Stimulated activated CD8-positive, alpha-beta memory T cell treated with anti-CD3 and anti-CD28 coated beads, Interleukin-2, amount 100 ng/mL, for 48 hours (primary cell): ENCODE results near the gene WDR83.
"Not testable (repeated sequence)": the region's sequence is repeated elsewhere in the genome, so short reads cannot be mapped to it uniquely, and the experiment has no call there.

Experiments
- DNase-seq, 2 donors: peaks; one replicate each; pipeline ENCODE4 v3.0.0-alpha.2; 2020; ENCODE audit warnings: low read depth in 2 of 2

Gene WDR83

DNA sequence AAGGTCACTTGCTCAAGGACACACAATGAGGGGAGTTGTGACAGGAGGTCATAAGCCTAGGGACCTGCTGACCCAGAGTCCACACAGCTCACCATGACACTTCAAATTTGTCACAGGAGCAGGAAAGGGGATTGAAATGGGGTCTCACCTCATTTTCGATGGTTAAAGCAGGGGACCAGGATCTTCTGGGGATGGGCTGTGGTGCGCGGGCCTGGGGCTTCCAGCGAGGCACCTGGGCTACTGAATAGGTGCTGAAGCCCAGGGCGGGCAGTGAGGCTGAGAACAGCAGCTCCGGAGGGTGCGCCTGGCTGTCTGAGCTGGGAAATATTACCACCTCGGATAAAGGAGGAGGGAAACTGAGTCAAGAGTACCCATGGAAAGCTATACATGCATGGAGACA lies 11.1 kb upstream of the WDR83 start:
- DNase-seq, result no peak

DNA sequence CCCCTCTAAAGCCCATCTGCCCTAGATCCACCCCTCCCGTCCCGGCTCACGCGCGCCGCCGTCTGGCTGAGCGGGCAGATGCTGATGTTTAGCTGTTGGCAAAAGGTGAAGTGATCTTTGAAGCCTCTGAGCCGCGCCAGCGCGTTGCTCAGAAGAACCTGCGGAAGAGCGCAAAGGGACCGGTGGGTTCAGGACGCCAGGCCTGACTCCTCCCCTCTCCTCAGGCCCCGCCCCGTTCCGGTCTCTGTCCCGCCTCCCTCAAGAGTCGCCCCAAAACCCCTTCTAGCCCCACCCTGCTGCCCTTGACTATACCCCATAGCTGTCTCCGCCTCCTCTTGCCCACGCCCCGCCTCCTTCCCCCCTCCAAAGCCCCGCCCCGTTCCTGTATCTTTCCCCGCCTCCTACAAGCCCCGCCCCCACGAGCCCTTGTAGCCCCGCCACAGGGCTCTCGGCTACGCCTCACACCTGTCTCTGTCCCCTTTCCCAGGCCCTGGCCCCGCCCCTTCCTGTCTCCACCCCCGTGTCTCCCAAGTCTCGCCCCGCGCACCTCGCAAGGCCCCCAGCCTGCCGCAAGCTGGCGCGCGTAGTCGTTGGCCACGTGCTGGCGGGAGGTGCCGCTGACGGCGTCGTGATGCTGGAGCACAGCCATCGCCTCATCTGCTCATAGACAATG lies 9.6 kb upstream of the WDR83 start:
- DNase-seq, result peak in 1 of 2 donors; percentile 44

DNA sequence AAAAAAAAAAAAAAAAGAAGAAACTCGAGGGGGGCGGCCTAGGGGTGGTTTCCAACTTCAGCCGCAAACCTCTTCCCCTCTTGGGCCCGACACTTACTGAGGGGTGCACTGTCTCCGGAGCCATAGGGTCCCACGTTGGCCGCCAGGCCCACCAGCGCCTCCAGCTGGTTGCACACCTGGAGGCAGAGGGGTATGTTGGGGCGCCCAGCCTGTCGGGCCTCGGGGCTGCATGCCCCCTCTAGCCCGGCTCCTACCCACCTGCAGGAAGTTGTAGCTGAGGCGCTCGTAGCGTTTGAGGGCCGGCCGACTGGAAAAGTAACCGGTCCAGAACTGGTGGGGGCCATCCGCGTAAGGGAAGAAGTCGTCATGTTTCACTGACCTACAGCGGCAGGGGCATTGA lies 8.6 kb upstream of the WDR83 start:
- no peak for DNase-seq

DNA sequence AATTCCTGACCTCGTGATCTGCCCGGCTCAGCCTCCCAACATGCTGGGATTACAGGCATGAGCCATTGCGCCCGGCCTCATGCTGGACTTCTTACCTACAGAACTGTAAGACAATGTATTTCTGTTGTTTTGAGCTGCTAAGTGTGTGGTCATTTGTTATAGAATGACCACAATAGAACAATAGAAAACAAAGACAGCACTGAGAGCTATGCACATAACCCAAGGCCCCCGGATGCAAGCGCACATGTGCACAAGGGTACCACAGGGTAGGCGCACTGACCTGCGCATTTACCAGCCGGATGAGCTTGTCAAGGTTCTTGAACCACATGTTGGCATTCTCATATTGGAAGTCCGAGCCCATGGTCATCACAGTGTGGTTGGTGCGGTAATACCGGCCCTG lies 5.6 kb upstream of the WDR83 start:
- DNase-seq, result no peak

DNA sequence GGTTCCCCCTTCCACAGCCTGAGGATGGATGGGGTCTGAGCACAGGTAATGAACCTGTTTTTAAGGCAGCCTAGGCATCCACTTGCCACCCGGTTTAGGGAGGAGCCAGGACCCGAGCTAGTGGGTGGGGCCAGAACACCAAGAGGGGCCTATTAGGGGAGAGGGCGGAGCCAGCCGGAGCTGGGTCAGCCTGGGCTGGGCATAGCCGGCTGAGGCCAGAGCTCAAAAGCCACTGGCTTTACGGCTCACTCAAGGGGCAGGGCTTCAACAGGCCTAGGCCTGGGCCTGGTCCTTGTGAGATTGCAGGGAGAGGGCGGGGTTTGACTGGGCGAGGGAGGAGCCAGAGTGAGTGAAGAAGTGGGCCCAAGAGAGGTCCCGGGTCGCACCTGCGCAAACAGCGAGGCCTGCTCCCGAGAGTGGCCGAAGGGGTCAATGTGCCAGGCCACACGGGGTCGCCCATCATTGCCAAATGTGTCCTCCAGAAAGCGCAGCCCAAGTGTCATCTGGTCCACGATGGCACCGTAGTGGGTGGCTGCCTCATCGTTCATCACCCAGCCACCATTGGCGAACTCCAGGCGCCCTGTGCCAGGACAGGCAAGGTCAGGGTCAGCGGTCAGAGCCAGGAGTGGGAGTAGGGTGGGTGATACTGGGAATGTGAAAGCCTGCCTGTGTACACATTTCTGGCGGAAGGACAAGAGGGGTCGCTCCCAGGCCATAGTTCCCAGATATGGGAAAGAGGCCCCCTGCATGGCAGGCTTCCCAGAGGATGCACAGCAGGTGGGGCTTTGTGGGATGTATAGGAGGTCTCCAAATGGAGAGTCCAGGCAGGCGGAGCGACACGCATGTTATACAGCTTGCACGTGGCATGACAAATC lies 2.0 kb upstream of the WDR83 start:
- no peak for DNase-seq

DNA sequence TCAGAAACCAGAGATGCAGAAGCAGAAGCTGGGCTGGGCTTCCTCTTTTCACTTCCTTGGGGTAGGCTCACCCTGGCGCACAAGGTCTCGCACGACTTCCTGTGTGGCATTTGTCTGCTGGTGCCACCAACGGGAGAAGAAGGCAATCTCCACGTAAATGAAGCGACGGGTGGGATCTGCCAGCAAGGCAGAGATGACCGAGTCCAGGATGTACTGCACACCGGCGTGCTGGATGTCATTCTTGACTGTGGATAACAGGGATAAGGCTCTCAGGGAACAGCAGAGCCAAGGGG lies 1.4 kb upstream of the WDR83 start:
- peak in 1 of 2 donors; percentile 35 for DNase-seq

DNA sequence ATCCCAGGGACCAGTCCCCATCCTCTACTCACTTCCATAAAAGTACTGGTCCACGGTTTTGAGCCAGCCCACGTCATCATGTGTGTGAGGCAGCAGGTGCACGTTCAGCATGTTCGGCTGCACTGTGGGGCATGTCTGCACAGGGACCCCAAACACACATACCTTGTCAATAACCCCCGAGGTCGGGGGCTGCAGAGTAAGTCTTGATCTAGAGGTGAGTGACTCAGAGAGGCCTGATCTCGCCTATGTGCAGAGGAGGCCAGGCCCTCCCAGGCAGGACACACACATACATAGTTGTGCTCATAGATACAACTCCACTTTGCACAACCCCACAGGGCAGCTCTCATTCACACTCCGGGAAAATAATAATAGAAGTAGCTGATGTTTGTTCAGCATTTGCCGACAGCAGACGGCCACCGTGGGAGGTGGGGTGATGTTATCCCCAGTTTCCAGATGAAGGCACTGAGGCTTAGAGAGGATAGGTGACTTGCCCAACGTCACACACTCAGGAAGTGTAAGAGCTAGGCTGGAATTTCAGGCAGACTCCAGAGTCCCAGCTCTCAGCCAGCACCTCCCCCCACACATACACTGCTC lies 839 bp upstream of the WDR83 start:
- no peak for DNase-seq

DNA sequence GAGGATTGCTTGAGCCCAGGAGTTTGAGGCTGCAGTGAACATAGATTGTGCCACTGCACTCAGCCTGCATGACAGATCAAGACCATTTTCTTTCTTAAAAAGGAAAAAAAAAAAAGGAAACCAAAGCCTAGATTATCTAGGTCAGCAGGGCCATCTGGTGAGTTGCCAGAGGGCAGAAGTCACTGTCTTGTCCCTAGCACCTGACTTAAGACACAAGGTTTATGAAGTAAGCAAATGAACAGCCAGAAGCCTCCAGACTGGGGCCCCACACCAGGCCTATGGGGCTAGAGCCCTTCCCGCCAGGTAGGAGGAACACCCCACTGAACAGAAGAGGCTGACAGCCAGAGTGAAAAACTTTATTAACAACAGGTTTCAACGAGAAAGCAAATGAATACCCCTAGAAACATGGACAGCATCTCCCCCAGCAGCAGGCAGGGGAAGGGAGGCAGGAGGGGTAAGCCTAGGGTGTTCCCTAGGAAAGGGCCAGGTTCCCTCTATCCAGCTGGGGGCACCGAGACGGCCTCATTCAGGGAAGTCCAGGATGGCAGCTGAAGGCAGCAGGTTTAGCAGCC lies 1.2 kb downstream of the WDR83 start:
- no peak for DNase-seq

DNA sequence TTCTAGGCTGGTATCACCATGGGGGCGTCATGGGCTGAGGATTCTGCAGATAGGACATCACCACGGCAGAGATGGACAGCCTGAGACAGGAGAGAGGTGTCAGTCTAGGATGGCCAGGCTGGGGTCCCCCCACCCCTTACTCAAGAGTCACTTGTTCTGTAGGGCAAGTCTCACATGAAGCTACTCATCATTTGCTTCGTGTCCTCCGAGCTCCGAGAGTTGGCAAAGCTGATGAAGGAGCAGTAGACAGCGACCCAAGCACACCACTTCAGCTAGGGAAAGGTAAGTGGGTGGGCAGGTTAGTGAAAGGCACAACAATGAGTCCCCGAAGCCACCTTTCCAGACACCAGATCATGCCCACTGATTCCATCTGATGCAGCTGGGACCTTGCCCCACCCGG lies 1.7 kb downstream of the WDR83 start:
- DNase-seq, result no peak

DNA sequence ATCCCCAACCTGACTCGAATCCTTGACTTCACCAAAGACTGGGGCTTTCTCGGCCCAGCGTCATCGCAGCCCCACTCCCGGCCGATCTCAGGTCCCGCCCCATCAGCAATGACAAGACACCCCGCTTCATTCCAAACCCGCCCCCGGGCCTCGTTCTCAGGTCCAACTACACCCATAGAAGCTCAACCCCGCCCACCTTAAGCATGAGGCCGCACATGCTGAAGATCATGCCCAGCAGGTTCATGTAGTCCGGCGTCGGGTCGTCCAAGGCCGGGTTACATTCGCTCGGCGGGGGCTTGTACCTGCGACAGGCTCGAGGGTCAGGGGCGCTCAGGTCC lies 2.3 kb downstream of the WDR83 start:
- DNase-seq, result peak; percentile 42 to 48

DNA sequence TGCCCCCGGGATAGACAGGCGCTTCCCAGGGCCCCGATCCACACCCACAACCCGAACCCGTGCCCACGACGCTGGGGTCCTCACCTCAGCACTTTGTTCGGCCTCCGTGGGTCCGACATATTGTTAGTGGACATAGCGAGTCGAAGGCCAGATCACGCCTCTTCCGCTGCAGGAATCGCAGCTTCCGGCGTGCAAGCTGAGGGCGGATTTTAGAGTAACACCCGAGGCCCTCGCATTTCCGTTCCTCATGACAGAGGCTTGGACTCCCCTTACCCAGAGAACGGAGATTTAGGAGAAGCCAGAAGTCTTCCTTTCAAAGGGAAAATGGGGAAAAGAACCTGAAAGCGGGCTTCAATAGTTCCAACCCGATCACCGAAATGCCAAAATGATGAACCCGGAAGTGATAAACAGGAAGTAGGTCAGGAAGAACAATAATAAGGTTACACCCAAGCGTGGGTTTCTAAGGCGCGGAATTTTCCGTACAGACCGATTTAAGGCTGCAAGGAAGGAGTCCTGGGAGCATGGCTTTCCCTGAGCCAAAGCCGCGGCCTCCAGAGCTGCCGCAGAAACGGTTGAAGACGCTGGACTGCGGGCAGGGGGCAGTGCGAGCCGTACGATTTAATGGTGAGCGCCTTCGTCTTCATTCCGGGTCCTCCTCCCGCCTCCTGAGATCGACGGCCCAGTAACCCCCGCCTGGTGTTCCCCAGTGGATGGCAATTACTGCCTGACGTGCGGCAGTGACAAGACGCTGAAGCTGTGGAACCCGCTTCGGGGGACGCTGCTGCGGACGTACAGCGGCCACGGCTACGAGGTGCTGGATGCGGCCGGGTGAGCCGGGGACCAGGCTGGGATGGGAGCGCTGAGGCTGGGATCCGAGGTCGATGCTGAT lies 2.9 kb downstream of the WDR83 start:
- peak; percentile 63 to 64 for DNase-seq

DNA sequence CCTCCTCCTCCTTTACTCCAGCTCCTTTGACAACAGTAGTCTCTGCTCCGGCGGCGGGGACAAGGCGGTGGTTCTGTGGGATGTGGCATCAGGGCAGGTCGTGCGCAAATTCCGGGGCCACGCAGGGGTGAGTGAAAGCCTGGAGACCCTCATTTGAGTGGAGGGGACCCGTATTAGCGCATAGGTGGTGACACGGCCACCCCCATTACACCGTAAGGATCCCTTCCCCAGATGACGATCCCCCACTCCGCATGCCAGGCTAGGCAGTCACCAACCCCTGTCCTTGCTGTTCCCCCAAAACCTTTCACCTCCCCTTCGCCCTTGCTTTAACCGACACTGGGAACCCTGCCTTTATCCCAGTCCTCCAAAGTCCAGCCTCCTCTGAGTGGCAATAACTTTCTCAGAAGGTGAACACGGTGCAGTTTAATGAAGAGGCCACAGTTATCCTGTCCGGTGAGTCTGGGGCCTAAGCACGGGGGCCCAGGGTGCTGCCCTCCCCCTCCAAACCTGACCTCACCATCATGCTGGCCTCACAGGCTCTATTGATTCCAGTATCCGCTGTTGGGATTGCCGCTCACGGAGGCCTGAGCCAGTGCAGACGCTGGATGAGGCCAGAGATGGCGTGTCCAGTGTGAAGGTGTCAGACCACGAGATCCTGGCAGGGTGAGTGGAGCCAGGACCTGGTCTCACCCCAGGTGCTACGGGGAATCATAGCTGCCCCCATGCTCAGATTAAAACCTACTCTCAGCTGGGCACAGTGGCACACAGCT lies 3.7 kb downstream of the WDR83 start:
- no peak for DNase-seq

DNA sequence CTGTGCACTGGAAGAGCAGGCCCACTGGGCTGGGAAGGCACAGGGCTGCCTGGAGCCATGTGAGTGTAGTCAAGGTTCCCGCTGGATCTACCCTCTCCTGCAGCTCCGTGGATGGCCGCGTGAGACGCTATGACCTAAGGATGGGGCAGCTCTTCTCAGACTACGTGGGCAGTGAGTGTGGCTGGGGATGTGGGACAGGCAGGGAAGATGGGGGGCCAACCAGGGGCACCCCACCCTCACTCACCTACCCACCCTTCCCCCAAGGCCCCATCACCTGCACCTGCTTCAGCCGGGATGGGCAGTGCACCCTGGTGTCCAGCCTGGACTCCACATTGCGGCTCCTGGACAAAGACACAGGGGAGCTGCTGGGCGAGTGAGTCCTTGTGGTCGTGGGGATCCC lies 6.1 kb downstream of the WDR83 start:
- no peak for DNase-seq

DNA sequence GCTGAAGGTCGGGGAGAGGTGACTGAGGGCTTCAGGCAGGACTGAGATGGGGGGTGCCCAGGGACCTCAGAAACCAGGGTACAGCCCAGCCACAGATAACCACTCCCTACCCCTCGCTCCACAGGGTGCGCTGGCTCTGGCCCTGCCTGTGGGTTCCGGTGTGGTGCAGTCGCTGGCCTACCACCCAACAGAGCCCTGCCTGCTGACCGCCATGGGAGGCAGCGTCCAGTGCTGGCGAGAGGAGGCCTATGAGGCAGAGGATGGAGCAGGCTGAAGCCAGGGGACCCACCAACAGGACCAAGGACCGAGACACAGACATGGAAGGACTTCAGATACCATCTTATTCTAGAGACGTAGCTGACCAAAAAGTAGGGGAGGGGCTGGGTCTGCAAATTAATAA lies 8.8 kb downstream of the WDR83 start:
- no peak for DNase-seq

DNA sequence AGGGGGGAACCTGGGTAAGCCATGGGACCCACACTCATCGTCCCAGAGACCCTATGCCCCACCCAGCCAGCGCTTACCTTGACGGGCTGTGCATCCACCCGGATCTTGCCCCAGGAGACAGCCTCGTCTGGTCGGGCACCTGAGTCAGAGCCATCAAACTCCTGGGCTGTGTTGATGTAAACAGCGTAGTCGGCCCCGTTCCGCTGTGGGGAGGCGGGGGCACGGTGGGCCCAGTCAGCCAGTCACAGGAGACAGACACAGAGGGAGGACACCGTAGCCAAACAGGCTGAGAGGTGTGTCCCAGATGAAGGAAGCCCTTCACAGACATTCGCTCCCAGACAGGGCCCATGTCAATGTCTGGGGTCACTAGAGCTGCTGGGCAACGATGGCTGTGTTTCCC lies 9.3 kb downstream of the WDR83 start:
- DNase-seq, result no peak

DNA sequence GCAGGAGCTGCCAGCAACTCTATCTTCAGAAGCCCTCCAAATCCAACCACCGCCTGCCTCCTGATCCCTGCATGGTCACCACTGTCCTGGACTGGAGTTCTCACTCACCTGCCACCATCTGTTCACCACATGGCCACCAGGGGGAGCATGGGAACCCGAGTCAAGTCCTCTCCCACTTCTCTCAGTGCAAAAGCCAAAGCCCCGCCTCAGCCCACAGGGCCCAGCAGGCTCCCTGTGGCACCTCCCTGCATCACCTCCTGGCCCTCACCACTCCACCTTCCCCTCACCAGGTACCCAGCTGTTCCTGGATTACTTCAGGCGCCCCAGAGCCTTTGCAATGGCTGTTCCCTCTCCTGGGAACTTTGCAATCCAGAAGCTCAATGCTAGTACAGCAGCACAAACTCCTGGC lies 9.8 kb downstream of the WDR83 start:
- DNase-seq, result peak; percentile 83 to 87

DNA sequence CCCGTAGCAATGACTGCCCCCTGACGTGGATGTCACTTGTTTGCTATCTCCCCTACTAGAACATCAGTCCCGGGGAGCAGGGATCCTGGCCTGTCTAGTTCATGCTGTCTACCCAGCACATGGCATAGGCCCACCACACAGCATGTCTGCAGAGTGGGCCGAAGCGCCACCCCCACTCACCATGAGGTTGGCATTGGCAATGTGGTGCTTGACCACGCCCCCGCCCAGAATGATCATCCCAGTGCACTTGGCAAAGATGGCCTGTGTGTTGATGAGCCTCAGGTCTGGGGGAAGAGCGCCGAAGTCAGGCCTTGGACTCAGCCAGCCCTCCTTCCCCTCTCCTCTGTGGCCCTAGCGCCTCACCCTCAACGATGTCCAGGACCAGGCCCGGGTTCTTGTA lies 10.3 kb downstream of the WDR83 start:
- DNase-seq, result no peak

DNA sequence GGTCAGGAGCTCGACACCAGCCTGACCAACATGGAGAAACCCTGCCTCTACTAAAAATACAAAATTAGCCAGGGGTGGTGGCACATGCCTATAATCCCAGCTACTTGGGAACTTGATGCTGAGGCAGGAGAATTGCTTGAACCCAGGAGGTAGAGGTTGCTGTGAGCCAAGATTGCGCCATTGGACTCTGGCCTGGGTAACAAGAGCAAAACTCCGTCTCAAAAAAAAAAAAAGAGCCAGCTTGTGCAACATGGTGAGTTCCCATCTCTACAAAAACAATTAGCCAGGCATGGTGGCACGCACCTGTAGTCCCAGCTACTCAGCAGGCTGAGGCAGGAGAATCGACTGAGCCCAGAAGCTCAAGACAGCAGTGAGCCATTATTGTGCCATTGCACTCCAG lies 11.4 kb downstream of the WDR83 start:
- DNase-seq, result not testable (repeated sequence)

DNA sequence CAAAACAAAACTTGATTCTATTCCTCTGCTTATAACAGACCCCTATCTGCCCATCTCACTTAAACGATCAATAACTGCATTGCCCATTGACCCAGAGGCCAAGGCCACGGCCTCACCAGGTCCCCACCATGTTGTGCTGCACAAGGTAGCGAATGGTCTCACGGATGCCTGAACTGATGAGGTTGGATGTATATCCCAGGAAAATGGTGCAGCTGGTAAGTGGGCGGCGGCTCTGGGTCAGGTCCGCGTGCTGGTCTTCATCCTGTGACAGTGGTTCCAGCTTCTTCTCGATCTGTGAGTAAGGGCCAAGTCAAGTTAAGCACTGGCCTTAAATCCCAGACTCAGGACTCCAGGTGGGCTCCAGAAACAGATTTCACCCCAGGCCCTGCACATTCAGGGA lies 13.4 kb downstream of the WDR83 start:
- no peak for DNase-seq

DNA sequence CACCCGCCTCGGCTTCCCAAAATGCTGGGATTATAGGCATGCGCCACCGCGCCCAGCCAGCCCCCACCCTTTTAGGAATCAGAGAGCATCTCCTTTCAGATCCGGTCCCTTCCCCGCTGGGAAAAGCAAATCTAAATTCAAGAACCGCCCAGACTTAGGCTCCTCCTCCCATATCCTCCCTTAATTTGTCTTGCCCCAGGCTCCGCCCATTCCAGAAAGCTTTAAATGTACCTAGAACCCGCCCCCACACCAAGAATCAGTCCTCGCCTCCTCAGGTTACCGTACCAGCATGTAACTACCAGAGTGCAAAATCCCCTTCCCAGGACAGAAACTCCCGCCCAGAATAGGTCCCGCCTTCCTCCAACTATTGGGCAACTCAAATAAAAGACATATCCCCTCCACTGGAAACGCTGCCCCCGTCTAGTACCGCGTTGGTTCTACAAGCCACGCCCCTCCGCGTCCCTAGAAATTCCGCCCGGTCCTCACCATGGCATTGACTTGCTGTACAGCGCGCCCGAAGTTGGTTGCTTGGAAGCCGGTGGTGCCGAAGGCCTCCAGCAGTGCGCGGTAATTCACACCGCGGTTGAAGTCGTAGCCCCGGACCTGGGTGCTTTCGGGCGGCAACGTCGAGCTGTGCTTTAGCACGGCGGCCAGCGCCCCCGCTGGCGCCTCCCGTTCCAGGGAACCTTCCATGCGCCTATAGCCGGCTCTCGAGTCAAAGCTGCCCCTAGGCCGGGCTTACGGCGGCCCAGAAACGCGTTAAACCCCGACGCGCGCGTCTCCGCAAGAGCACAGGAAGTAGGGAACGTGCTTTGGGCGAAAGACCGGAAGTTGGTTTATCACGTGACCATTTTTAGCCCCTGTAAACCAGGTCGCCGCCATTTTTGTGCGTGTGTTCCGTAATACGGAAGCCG lies 14.7 kb downstream of the WDR83 start, which contains the start of gene DHPS:
Gene DHPS (minus strand): TSS at position 807 of the 914 bp plus-strand sequence. CDS start 114 bp downstream, at position 693.
- DNase-seq, result peak; percentile 77 to 81
